Panc1 (cell line): ENCODE measurements around the gene CKAP5.

Experiments
- CTCF ChIP-seq: fragments of 450-650 bp; IDR thresholded peaks from 2 replicates; pipeline ENCODE4 v1.5.1; 2017; ENCODE audit warnings: mild to moderate bottlenecking
- POLR2AphosphoS5 ChIP-seq: IDR thresholded peaks from 2 replicates; pipeline ENCODE4 v1.6.1; 2012; ENCODE audit warnings: mild to moderate bottlenecking, low read depth, low read length, moderate library complexity

DNA sequence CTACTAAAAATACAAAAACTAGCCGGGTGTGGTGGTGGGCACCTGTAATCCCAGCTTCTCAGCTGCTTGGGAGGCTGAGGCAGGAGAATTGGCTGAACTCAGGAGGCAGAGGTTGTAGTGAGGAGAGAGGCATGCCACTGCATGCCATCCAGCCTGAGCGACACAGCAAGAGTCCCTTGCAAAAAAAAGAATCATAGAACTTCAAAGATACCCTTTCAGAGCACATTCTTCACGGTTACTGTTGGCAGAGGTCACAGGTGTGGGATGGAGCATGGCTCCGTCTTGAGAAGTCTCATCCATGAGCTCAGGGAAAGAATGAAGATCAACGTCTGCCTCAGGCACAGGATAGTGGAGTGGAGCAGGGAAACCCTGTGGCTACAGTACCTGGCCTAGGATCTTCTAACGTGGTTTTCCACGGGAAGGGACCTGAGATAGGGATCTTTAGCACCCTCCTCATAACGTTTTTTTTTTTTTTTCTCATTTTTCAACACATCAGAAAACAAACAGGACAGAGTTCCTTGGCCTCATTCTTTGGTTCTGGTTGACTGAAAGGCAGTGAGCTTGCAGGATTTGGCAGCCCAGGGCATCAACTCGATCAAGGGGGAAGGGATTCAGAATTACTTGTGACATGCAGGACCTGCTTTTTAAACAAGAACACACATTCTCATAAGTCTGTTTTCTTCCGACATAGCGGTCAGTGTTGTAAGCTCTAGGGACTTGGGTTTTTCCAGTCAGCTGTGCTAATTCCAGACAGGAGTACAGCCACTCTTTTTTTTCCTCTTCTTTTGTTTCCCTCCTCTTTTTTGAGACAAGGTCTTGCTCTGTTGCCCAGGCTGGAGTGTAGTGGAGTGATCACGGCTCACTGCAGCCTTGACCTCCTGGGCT, 104.2 kb downstream of the CKAP5 start:
- TF ChIP-seq POLR2AphosphoS5, result no peak
- no peak for TF ChIP-seq CTCF
